COLO668 (cell line): Measurements from ENCODE around the gene GLYATL1B.

Experiments used
- DNase-seq: peaks from one replicate; lab custom pipeline; 2025; ENCODE audit not compliant: unreplicated experiment; lab: John Stamatoyannopoulos, UW

Gene GLYATL1B

GRCh38 chr11:59144096-59144495 is 58.0 kb downstream of the GLYATL1B start:
- DNase-seq = no peak
